ENCODE measurements around the gene PTBP3.

PTBP3 gene

DNA sequence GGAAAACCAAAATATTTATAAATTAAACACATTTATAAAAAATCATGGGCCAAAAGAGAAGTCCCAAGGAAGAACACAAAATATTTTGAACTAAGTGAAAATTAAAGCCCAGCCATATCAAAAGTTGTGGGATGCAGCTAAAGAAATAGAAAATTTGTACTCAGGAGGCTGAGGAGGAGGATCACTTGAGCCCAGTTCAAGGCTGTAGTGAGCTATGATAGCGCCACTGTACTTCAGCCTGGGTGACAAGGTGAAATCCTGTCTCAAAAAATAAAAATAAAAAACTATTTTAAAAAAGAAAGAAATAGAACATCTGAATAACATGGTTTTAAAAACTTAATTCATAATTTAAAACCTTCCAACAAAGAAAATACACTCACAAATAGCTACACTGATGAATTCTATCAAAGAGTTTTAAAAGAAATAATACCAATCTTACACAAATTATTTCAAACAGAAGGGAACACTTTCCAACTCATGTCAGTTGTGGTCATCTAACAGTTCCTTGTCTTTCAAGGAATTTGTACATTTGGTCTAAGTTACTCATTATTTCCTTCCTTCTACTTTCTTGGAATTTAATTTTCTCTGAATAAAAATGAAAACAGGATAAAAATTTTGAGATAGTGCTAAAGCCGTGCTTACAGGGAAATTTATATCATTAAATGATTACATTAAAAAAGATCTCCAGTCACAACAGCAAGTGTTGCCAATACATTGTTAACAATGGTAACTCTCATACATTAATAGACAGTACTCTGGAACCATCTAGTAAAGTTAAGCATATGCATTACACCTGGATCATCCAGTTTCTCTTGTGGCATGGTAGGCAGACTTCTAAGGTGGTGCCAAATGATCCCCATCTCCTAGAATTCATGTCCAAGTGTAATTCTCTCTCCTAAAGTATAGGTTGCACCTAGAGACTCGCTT is 17.8 kb downstream of the PTBP3 start:
- in situ Hi-C loops (cut with MboI; ENCODE audit: low pct_unique_long_range_greater_than_20kb, low sequenced_read_pairs, unreplicated experiment) = no loop called here
- TF ChIP-seq, protein P1, sequence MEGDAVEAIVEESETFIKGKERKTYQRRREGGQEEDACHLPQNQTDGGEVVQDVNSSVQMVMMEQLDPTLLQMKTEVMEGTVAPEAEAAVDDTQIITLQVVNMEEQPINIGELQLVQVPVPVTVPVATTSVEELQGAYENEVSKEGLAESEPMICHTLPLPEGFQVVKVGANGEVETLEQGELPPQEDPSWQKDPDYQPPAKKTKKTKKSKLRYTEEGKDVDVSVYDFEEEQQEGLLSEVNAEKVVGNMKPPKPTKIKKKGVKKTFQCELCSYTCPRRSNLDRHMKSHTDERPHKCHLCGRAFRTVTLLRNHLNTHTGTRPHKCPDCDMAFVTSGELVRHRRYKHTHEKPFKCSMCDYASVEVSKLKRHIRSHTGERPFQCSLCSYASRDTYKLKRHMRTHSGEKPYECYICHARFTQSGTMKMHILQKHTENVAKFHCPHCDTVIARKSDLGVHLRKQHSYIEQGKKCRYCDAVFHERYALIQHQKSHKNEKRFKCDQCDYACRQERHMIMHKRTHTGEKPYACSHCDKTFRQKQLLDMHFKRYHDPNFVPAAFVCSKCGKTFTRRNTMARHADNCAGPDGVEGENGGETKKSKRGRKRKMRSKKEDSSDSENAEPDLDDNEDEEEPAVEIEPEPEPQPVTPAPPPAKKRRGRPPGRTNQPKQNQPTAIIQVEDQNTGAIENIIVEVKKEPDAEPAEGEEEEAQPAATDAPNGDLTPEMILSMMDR (IDR thresholded peaks at IDR 0.05; ENCODE audit: extremely low read depth, insufficient read depth, missing control alignments) = no peak
- no peak for DNase-seq (ENCODE audit: low spot score)

DNA sequence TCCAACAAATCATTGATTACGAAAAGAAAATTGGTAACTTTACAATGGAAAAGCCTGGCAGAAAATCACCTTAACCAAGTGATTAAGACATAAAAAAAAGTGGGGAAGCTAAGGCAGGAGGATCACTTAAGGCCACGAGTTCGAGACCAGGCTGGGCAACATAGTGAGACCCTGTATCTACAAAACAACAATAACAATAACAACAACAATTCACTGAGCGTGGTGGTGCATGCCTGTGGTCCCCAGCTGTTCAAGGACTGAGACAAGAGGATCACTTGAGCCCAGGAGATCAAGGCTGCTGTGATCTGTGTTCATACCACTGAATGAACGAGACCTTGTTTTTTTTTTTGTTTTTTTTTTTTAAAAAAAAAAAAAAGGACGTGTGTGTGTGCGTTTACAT is 21.3 kb downstream of the PTBP3 start:
- in situ Hi-C loops (cut with MboI; ENCODE audit: low pct_unique_long_range_greater_than_20kb, low sequenced_read_pairs, unreplicated experiment) = no loop called here
- DNase-seq (ENCODE audit: low spot score) = no peak

DNA sequence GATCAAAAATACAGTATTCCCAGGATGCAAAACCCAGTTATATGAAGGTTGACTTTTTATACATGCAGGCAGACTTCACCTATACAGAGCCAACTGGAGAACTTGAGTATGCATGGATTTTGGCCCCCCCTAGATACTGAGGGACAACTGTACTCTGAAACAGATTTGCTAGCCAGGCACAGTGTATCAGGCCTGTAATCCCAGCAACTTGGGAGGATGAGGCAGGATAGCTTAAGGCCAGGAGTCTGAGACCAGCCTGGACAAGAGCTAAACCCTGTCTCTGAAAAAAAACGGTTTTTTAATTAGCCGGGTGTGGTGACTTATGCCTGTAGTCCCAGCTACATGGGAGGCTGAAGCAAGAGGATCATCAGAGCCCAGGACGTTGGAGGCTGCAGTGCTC is 21.9 kb downstream of the PTBP3 start:
- in situ Hi-C loops (cut with MboI; ENCODE audit: low pct_unique_long_range_greater_than_20kb, low sequenced_read_pairs, unreplicated experiment) = no loop called here
- DNase-seq (ENCODE audit: low spot score) = no peak
- TF ChIP-seq, protein P1 (IDR thresholded peaks at IDR 0.05; ENCODE audit: extremely low read depth, insufficient read depth, missing control alignments) = no peak

More for the DNA sequence above, 21.3 kb downstream of the PTBP3 start:
- TF ChIP-seq, protein P1 (IDR thresholded peaks at IDR 0.05; ENCODE audit: extremely low read depth, insufficient read depth, missing control alignments) = no peak

DNA sequence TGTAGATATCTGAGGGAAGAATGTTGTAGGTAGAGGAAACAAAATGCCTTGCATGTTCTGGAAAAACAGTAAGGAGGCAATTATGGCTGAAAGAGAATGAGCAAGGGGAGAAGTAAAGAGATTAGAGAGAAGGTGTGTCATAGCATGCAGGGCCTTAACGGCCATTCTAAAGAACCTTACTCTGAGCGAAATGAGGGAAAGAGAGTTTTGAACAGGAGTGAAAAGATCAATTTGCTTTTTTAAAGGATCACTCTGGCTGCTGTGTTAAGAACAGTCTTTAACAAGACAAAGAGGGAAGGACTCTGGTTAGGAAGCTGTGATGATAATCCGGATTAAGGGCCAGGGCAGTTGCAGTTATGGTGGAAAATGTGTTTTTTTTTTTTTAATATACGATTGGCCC is 22.6 kb downstream of the PTBP3 start:
- in situ Hi-C loops (cut with MboI; ENCODE audit: low pct_unique_long_range_greater_than_20kb, low sequenced_read_pairs, unreplicated experiment) = no loop called here
- DNase-seq (ENCODE audit: low spot score) = no peak
- TF ChIP-seq, protein P1 (IDR thresholded peaks at IDR 0.05; ENCODE audit: extremely low read depth, insufficient read depth, missing control alignments) = no peak

DNA sequence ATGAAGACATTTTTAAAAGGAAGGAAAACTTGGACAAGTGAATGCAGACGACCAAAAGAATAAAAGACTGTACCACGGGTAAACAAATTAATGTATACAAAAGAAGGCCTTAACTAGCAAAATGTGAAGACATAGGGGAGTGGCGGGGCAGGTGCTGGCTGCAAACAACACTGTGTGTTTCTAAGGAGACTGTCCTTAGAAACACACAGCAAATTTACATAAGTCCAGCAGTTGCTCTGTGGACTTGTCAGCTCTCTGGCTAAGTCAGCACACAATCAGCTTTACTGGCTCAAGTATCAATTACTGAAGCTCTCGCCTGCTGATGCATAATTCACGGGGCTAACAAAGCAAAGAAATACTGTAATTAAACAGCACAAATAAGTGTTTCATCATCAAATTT is 24.8 kb downstream of the PTBP3 start:
- DNase-seq (ENCODE audit: low spot score) = no peak
- in situ Hi-C loops (cut with MboI; ENCODE audit: low pct_unique_long_range_greater_than_20kb, low sequenced_read_pairs, unreplicated experiment) = no loop called here
- TF ChIP-seq, protein P1 (IDR thresholded peaks at IDR 0.05; ENCODE audit: extremely low read depth, insufficient read depth, missing control alignments) = no peak

DNA sequence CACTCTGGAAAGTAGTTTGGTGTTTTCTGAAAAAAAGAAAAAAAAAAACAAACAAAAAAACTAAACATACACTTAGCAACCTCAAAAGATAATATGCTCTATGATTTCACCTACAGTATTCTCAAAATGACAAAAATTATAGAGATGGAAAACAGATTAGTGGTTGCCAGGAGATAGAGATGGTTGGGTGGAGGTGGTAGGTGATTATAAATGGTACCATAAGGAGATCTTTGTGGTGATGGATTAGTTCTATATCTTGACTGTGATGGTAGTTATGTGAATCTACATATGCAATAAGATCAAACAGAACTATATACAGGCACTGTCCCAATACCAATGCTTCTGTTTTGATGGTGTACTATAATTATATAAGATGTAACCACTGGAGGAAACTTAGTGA is 32.0 kb downstream of the PTBP3 start:
- TF ChIP-seq, protein P1 (IDR thresholded peaks at IDR 0.05; ENCODE audit: extremely low read depth, insufficient read depth, missing control alignments) = no peak
- in situ Hi-C loops (cut with MboI; ENCODE audit: low pct_unique_long_range_greater_than_20kb, low sequenced_read_pairs, unreplicated experiment) = no loop called here
- no peak for DNase-seq (ENCODE audit: low spot score)

Measured in GM13977 (cell line).